ENCODE results near the gene BAAT.

GRCh38 chr9:101317735-101318134, 67.1 kb downstream of the BAAT start:
- TF ChIP-seq CTCF (IDR thresholded peaks at IDR 0.05) (no peak), ZFX (IDR thresholded peaks at IDR 0.05; ENCODE audit: borderline replicate concordance) (no peak)
